SK-N-SH (cell line): ENCODE measurements around the gene AXIN1. TPM values are rescaled to one million over a fixed set of nuclear protein-coding genes. Genes with fewer than 3 reads are reported as not detected.

ENCODE experiments used
- CTCF ChIA-PET: fragments of 300-600, 350-600 bp; formaldehyde crosslinking; extraction: SDS; loops from one replicate; lab custom pipeline; 2021; lab: Yijun Ruan, JAX
- POLR2A ChIA-PET: fragments of 350-600 bp; sonication (Branson Sonifier 250); formaldehyde crosslinking; extraction: SDS; loops from one replicate; lab custom pipeline; 2020; ENCODE audit warnings: antibody characterized with exemption, inconsistent platforms; lab: Yijun Ruan, JAX
- DNase-seq: peaks from one replicate; pipeline ENCODE4 v3.0.0; 2012
- H2AFZ ChIP-seq: fragments of 200-600 bp; sonication (generic); 2 replicates; pipeline ENCODE4 v1.8.1; 2016; ENCODE audit warnings: antibody characterized with exemption, mild to moderate bottlenecking, low read depth
- H3F3A ChIP-seq: fragments of 200-600 bp; sonication (generic); replicated peaks from 2 replicates; pipeline ENCODE3; 2016; ENCODE audit warnings: antibody characterized with exemption, mild to moderate bottlenecking; ENCODE audit not compliant: insufficient read depth
- H3K27ac ChIP-seq, 2 experiments: fragments of 200-500 bp in 1 of 2; fragments of 200-600 bp in 1 of 2; sonication (Bioruptor generic) in 1 of 2; sonication (generic), shearing (Covaris generic) in 1 of 2; 2 replicates each; pipeline versions ENCODE4 v1.5.1 to v1.6.1; 2014 to 2016; ENCODE audit warnings: low read depth in 2 of 2, inconsistent platforms in 1 of 2, low read length in 1 of 2, mild to moderate bottlenecking in 1 of 2, mixed read lengths in 1 of 2
- H3K27me3 ChIP-seq: fragments of 200-600 bp; sonication (generic), shearing (Covaris generic); 2 replicates; pipeline ENCODE4 v1.6.1; 2016; ENCODE audit warnings: mixed run types; ENCODE audit not compliant: insufficient read depth
- H3K36me3 ChIP-seq, 2 experiments: fragments of 200-500 bp in 1 of 2; fragments of 200-600 bp in 1 of 2; sonication (Bioruptor generic) in 1 of 2; sonication (generic) in 1 of 2; replicated peaks in 1 of 2; 2 replicates each; pipeline versions ENCODE3 to v1.5.1; 2014 to 2016; ENCODE audit warnings: low read length in 1 of 2, mild to moderate bottlenecking in 1 of 2; ENCODE audit not compliant: insufficient read depth in 2 of 2, control insufficient read depth in 1 of 2
- H3K4me1 ChIP-seq, 2 experiments: fragments of 200-500 bp in 1 of 2; fragments of 200-600 bp in 1 of 2; sonication (Bioruptor generic) in 1 of 2; sonication (generic), shearing (Covaris generic) in 1 of 2; 2 replicates each; pipeline versions ENCODE4 v1.5.1 to v1.6.1; 2014 to 2016; ENCODE audit warnings: low read depth in 1 of 2, low read length in 1 of 2, mixed run types in 1 of 2; ENCODE audit not compliant: insufficient read depth in 2 of 2, control insufficient read depth in 1 of 2
- H3K4me2 ChIP-seq: fragments of 200-600 bp; sonication (generic), shearing (Covaris generic); 2 replicates; pipeline ENCODE4 v1.6.1; 2017; ENCODE audit warnings: mixed run types
- H3K4me3 ChIP-seq, 2 experiments: fragments of 200-500 bp in 1 of 2; fragments of 200-600 bp in 1 of 2; sonication (Bioruptor generic) in 1 of 2; sonication (generic), shearing (Covaris generic) in 1 of 2; 2 replicates each; pipeline versions ENCODE4 v1.5.1 to v1.8.1; 2014 to 2016; ENCODE audit warnings: low read depth in 2 of 2, inconsistent platforms in 1 of 2, low read length in 1 of 2, mild to moderate bottlenecking in 1 of 2, mixed read lengths in 1 of 2, moderate library complexity in 1 of 2
- H3K79me2 ChIP-seq: fragments of 200-600 bp; sonication (generic); 2 replicates; pipeline ENCODE4 v1.8.1; 2017; ENCODE audit warnings: mild to moderate bottlenecking; ENCODE audit not compliant: insufficient read depth
- H3K9ac ChIP-seq: fragments of 200-600 bp; sonication (generic); 2 replicates; pipeline ENCODE4 v1.6.1; 2017; ENCODE audit warnings: mixed run types
- H3K9me2 ChIP-seq: fragments of 200-600 bp; sonication (generic); 2 replicates; pipeline ENCODE4 v1.6.1; 2017; ENCODE audit warnings: mixed run types
- H3K9me3 ChIP-seq: fragments of 200-600 bp; sonication (generic); 2 replicates; pipeline ENCODE4 v1.6.1; 2017; ENCODE audit warnings: mixed run types, mild to moderate bottlenecking, moderate library complexity
- H4K20me1 ChIP-seq: fragments of 200-600 bp; sonication (generic); 2 replicates; pipeline ENCODE4 v1.6.1; 2017; ENCODE audit warnings: mild to moderate bottlenecking, mixed run types; ENCODE audit not compliant: insufficient read depth
- CHD2 ChIP-seq: fragments of 150-350 bp; IDR thresholded peaks from 2 replicates; pipeline ENCODE4 v1.6.1; 2018; ENCODE audit warnings: low read length; ENCODE audit not compliant: partially characterized antibody
- CTCF ChIP-seq: fragments of 200-600 bp; sonication (generic); IDR thresholded peaks from 2 replicates; pipeline ENCODE4 v1.6.1; 2017; ENCODE audit warnings: antibody characterized with exemption, mild to moderate bottlenecking, moderate library complexity
- EP300 ChIP-seq, 2 experiments: IDR thresholded peaks; 2 replicates each; pipeline versions ENCODE4 v1.4.0 to v1.6.1; 2012; ENCODE audit warnings: borderline replicate concordance in 1 of 2, low read depth in 1 of 2, low read length in 1 of 2
- EZH2phosphoT487 ChIP-seq: fragments of 200-600 bp; sonication (generic); IDR thresholded peaks from 2 replicates; pipeline ENCODE4 v1.6.1; 2017; ENCODE audit warnings: low read depth, mixed run types, mild to moderate bottlenecking, antibody characterized with exemption, moderate library complexity, borderline replicate concordance
- FOXM1 ChIP-seq: IDR thresholded peaks from 2 replicates; pipeline ENCODE4 v1.4.0; 2012; ENCODE audit warnings: low read depth, mild to moderate bottlenecking
- GABPA ChIP-seq: IDR thresholded peaks from 2 replicates; pipeline ENCODE4 v1.4.0; 2012; ENCODE audit warnings: low read depth, mild to moderate bottlenecking
- GATA2 ChIP-seq: sonication (generic); formaldehyde crosslinking; IDR thresholded peaks from 2 replicates; pipeline ENCODE4 v1.5.0; 2020; ENCODE audit warnings: mild to moderate bottlenecking, missing genetic modification reagents
- IRF3 ChIP-seq: fragments of 150-350 bp; IDR thresholded peaks from 2 replicates; pipeline ENCODE4 v1.6.1; 2016; ENCODE audit warnings: mild to moderate bottlenecking, low read depth, low read length
- JUND ChIP-seq: IDR thresholded peaks from 2 replicates; pipeline ENCODE4 v1.4.0; 2012
- MEF2A ChIP-seq: IDR thresholded peaks from 2 replicates; pipeline ENCODE4 v1.4.0; 2012; ENCODE audit warnings: low read depth, borderline replicate concordance
- MXI1 ChIP-seq: IDR thresholded peaks from 2 replicates; pipeline ENCODE4 v1.6.1; 2012; ENCODE audit warnings: mild to moderate bottlenecking, low read depth, low read length, improper control_type of control experiment
- NFIC ChIP-seq: IDR thresholded peaks from 2 replicates; pipeline ENCODE4 v1.4.0; 2012; ENCODE audit warnings: borderline replicate concordance
- NRF1 ChIP-seq: IDR thresholded peaks from 2 replicates; pipeline ENCODE4 v1.6.1; 2012; ENCODE audit warnings: low read depth, mild to moderate bottlenecking, low read length
- PBX3 ChIP-seq: IDR thresholded peaks from 2 replicates; pipeline ENCODE4; 2012
- POLR2AphosphoS5 ChIP-seq: IDR thresholded peaks from 2 replicates; pipeline ENCODE4 v1.6.1; 2012; ENCODE audit warnings: low read depth, low read length
- RAD21 ChIP-seq: IDR thresholded peaks from 2 replicates; pipeline ENCODE4 v1.6.1; 2012; ENCODE audit warnings: mild to moderate bottlenecking, low read length
- RCOR1 ChIP-seq: fragments of 150-350 bp; IDR thresholded peaks from 2 replicates; pipeline ENCODE4 v1.6.1; 2017; ENCODE audit warnings: antibody characterized with exemption, low read length
- REST ChIP-seq: IDR thresholded peaks from 2 replicates; pipeline ENCODE4 v1.6.1; 2012; ENCODE audit warnings: mild to moderate bottlenecking, low read depth, low read length, moderate library complexity
- RXRA ChIP-seq: IDR thresholded peaks from 2 replicates; pipeline ENCODE4 v1.4.0; 2012; ENCODE audit warnings: low read depth, mild to moderate bottlenecking, borderline replicate concordance
- SIN3A ChIP-seq: IDR thresholded peaks from 2 replicates; pipeline ENCODE4 v1.6.1; 2012; ENCODE audit warnings: low read depth, mild to moderate bottlenecking, low read length, moderate library complexity, borderline replicate concordance
- TAF1 ChIP-seq: IDR thresholded peaks from 2 replicates; pipeline ENCODE4 v1.6.1; 2012; ENCODE audit warnings: low read depth, mild to moderate bottlenecking, low read length, moderate library complexity, borderline replicate concordance
- TEAD4 ChIP-seq: IDR thresholded peaks from 2 replicates; pipeline ENCODE4 v1.4.0; 2012; ENCODE audit warnings: mild to moderate bottlenecking, borderline replicate concordance; ENCODE audit not compliant: insufficient read depth
- USF1 ChIP-seq: IDR thresholded peaks from 2 replicates; pipeline ENCODE4 v1.4.0; 2012; ENCODE audit warnings: low read depth, borderline replicate concordance
- ZBTB33 ChIP-seq: IDR thresholded peaks from 2 replicates; pipeline ENCODE4 v1.4.0; 2012; ENCODE audit warnings: low read depth, borderline replicate concordance
- WGBS: methylation state at CpG from one replicate; pipeline ENCODE4 v1.1.6; 2017; ENCODE audit warnings: low lambda C conversion rate; 5-methylcytosine and 5-hydroxymethylcytosine counted together
- polyA plus RNA-seq, 3 experiments: library from polyadenylated mRNA; depleted of rRNA; stranded (reverse); fragments of >200 nt; gene quantifications; 2 replicates each; pipeline ENCODE4 v1.2.3, GENCODE V29; 2012

Gene AXIN1
- polyA plus RNA-seq, 1 of the 3 experiments (the other 2 are of a cell fraction) = 19.9 TPM

GRCh38 chr16:330741-331140, 21.8 kb downstream of the AXIN1 start:
- H3K9me3 ChIP-seq = no peaks in the 10 kb centered on the region
- no peak overlapping the region for H3K4me3 ChIP-seq
- ChIA-PET POLR2A (no interaction called here), CTCF (interaction anchor here (1.2 to 1.7 kb wide), 4 partner anchors 22 to 226 kb away, joined by 3 read pairs; partner anchors contain the start of gene HBQ1)
- H3K27me3 ChIP-seq = no peaks in the 10 kb centered on the region
- peaks cover 94% of the 10 kb centered on the region for H3K79me2 ChIP-seq
- DNase-seq = peak; percentile 83
- H4K20me1 ChIP-seq = peaks cover 87% of the 10 kb centered on the region
- no peak overlapping the region for H3K9ac ChIP-seq
- 67% methylated on average over 1 of the region's 2 CpGs for WGBS
- no peaks in the 10 kb centered on the region for H3K36me3 ChIP-seq
- H3K4me2 ChIP-seq = no peak overlapping the region
- H3F3A ChIP-seq = peaks cover 5% of the 10 kb centered on the region
- H3K27ac ChIP-seq = peak overlapping the region in 1 of 2 experiments; percentile 69; a peak in 2 of 4 replicates
- H3K9me2 ChIP-seq = no peaks in the 10 kb centered on the region
- H2AFZ ChIP-seq = no peak overlapping the region
- H3K4me1 ChIP-seq = peaks cover 5 to 30% of the 10 kb centered on the region in 2 experiments; a peak in 2 of 4 replicates
- TF ChIP-seq NRF1 = no peak
- TF ChIP-seq GATA2 (CRISPR knock-in tag) = peak; percentile 93
- no peak for TF ChIP-seq POLR2AphosphoS5
- no peak for TF ChIP-seq TAF1
- peak in 1 of 2 experiments; percentile 77; a peak in 1 of 4 replicates for TF ChIP-seq EP300 (IDR thresholded peaks at IDR 0.05; ENCODE audit: borderline replicate concordance in 1 of 2, low read depth in 1 of 2, low read length in 1 of 2)
- TF ChIP-seq CTCF = no peak
- no peak for TF ChIP-seq REST
- TF ChIP-seq TEAD4 = no peak
- TF ChIP-seq NFIC = no peak
- TF ChIP-seq FOXM1 = no peak
- TF ChIP-seq RCOR1 = peak; percentile 88
- TF ChIP-seq ZBTB33 = no peak
- TF ChIP-seq IRF3 = no peak
- no peak for TF ChIP-seq USF1
- peak; percentile 52; the same call in 1 of the 2 replicates for TF ChIP-seq MXI1
- no peak for TF ChIP-seq RXRA
- no peak for TF ChIP-seq JUND
- no peak for TF ChIP-seq GABPA
- TF ChIP-seq EZH2phosphoT487 = no peak
- 0 out of 2 replicates have a peak, but pooled peaks have one; percentile 12 for TF ChIP-seq RAD21
- TF ChIP-seq CHD2 = peak; percentile 46
- no peak for TF ChIP-seq MEF2A
- no peak for TF ChIP-seq PBX3
- no peak for TF ChIP-seq SIN3A
